ENCODE results near the gene CDK4. TPM values are rescaled to one million over a fixed set of nuclear protein-coding genes. Genes with fewer than 3 reads are reported as not detected.

CDK4 gene
- total and polyA plus RNA-seq, 2 of the 4 experiments (the other 2 are of a cell fraction), result 261 to 297 TPM

DNA sequence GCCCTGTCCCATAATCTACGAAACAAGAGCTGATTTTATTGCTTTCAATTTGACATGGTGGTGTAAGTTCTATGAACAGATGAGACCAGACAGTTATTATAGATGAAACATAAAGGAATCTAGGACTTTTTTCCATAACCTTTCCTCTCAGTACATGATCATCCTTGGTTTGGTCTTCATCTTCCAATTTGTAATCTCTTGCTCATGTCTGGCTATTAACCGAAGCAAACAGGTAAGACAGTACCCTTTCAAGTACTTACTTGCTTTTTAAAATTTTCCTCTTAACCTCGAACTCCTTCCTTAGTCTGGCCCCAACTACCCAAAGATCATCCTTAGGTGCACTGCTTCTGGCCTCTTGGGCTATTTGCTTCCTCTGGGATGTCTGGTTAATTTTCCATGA, 6.1 kb downstream of the CDK4 start:
- H3K4me1 ChIP-seq (ENCODE audit: control insufficient read depth, insufficient read depth, low read length), result peaks cover 7% of the 10 kb centered on the region
- peak overlapping the region; percentile 74 to 100; a peak in 3 of 4 replicates for H4K8ac ChIP-seq (ENCODE audit: low read depth in 2 of 2, low read length in 2 of 2)
- H3K9me1 ChIP-seq (ENCODE audit: insufficient read depth, low read length), result peaks cover 15% of the 10 kb centered on the region
- H2BK120ac ChIP-seq (ENCODE audit: low read depth, low read length), result no peak overlapping the region
- peak overlapping the region; percentile 93; the same call in 1 of the 2 replicates for H3K27ac ChIP-seq (ENCODE audit: insufficient read depth, low read length)
- no peak overlapping the region for H3K23ac ChIP-seq (ENCODE audit: low read depth, low read length)
- H3K4me2 ChIP-seq (ENCODE audit: low read depth, low read length), result peak overlapping the region; percentile 94
- H4K20me1 ChIP-seq (ENCODE audit: insufficient read depth, low read length), result 0 out of 2 replicates have a peak, but pooled peaks cover 7% of the 10 kb centered on the region
- peak overlapping the region; percentile 69; the same call in 1 of the 2 replicates for H3K4me3 ChIP-seq (ENCODE audit: insufficient read depth, low read depth, low read length)
- ATAC-seq (ENCODE audit: low read depth) (no peak), DNase-seq (no peak)
- POLR2A ChIA-PET (ENCODE audit: unreplicated experiment), result no interaction called here
- TF ChIP-seq ELK1 (IDR thresholded peaks at IDR 0.05; ENCODE audit: borderline replicate concordance, low read depth, low read length) (no peak), NFE2L2 (IDR thresholded peaks at IDR 0.05; ENCODE audit: low read depth, low read length) (no peak), POLR2A (IDR thresholded peaks at IDR 0.05; ENCODE audit: low read depth, low read length) (no peak), FOS (IDR thresholded peaks at IDR 0.05; ENCODE audit: low read depth, low read length) (no peak), RAD21 (IDR thresholded peaks at IDR 0.05; ENCODE audit: low read length) (no peak), BHLHE40 (IDR thresholded peaks at IDR 0.05; ENCODE audit: low read depth, low read length) (no peak), SMC3 (IDR thresholded peaks at IDR 0.05; ENCODE audit: low read depth, low read length) (no peak), RCOR1 (IDR thresholded peaks at IDR 0.05; ENCODE audit: insufficient replicate concordance, low read length) (no peak), CEBPB (IDR thresholded peaks at IDR 0.05; ENCODE audit: low read depth, low read length) (no peak)
- H3K56ac ChIP-seq (ENCODE audit: extremely low read depth, insufficient read depth, low read length), result no peak overlapping the region
- H3K9me3 ChIP-seq (ENCODE audit: control insufficient read depth, insufficient read depth, low read length), result no peaks in the 10 kb centered on the region
- H3K18ac ChIP-seq (ENCODE audit: low read depth, low read length), result no peak overlapping the region
- peak overlapping the region; percentile 80; the same call in 1 of the 2 replicates for H4K5ac ChIP-seq (ENCODE audit: low read depth, low read length)
- in situ Hi-C loops (cut with MboI; ENCODE audit: low sequenced_read_pairs) (no loop called here), dilution Hi-C loops (cut with HindIII; ENCODE audit: low sequenced_read_pairs, unreplicated experiment) (no loop called here), intact Hi-C loops (cut with micrococcal nuclease) (no loop called here)
- CTCF ChIA-PET, result interaction anchor here (1.9 kb wide), 1 partner anchor 10 kb away, joined by 6 read pairs; no protein-coding TSS in a partner anchor
- peak overlapping the region; percentile 98 for H2AK5ac ChIP-seq (ENCODE audit: low read depth, low read length)
- H2AK9ac ChIP-seq (replicated peaks; ENCODE audit: low read depth, low read length, poor library complexity), result peak overlapping the region; percentile 99
- no peak overlapping the region for H2BK20ac ChIP-seq (ENCODE audit: low read depth, low read length)
- H2AFZ ChIP-seq (replicated peaks; ENCODE audit: low read length, poor library complexity), result no peak overlapping the region
- H2BK5ac ChIP-seq (ENCODE audit: low read depth, low read length, poor library complexity, severe bottlenecking), result no peak overlapping the region
- H4K91ac ChIP-seq (ENCODE audit: insufficient read depth, low read depth, low read length), result no peak overlapping the region; the same call in 1 of the 2 replicates
- H3K79me1 ChIP-seq (ENCODE audit: low read depth in 1 of 2, low read length in 2 of 2), result peaks cover 22 to 47% of the 10 kb centered on the region in 2 experiments; a peak in 3 of 4 replicates
- peaks cover 12% of the 10 kb centered on the region for H3K27me3 ChIP-seq (ENCODE audit: control insufficient read depth, insufficient read depth, low read length)
- BruUV-seq (replicated peaks), result no TSS peak
- peak overlapping the region; percentile 100 for H3K4ac ChIP-seq (ENCODE audit: low read depth, low read length)
- H3K14ac ChIP-seq (replicated peaks; ENCODE audit: low read depth, low read length), result no peak overlapping the region
- peaks cover 24% of the 10 kb centered on the region for H3K36me3 ChIP-seq (ENCODE audit: control insufficient read depth, insufficient read depth, low read length)
- WGBS, 2 experiments (ENCODE audit: extremely low coverage in 2 of 2, insufficient read length in 1 of 2), result 100% methylated on average over 1 of the region's 3 CpGs; no CpG with 5 or more reads in 1 of the 2 experiments
- H2BK15ac ChIP-seq (ENCODE audit: low read depth, low read length), result no peak overlapping the region
- H3K9ac ChIP-seq (ENCODE audit: low read depth, low read length), result no peak overlapping the region

Data from IMR-90 (cell line).